HG03159 (cell line): Measurements from ENCODE around the gene USP34.

ENCODE experiments used
- ATAC-seq: cut with Tn5 transposase; IDR thresholded peaks from one replicate; pipeline ENCODE4 v1.9.1; 2021; ENCODE audit warnings: mild to moderate bottlenecking, moderate library complexity; ENCODE audit not compliant: unreplicated experiment

Gene USP34

DNA sequence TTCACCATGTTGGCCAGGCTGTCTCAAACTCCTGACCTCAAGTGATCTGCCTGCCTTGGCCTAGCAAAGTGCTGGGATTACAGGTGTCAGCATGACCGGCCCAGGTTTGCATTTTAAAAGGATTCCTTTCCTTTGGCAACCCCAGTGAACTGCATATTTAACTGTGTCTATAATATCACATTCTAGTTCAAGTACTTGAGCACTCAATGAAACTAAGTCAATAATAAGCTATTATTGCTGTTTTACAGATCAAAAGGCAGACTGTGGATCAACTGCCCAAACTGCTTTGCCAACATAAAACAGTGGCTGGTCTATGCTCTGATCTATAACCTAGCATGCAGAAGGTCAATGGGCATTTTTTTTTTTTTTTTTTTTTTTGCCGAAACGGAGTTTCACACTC lies 144.5 kb downstream of the USP34 start:
- ATAC-seq, result no peak

DNA sequence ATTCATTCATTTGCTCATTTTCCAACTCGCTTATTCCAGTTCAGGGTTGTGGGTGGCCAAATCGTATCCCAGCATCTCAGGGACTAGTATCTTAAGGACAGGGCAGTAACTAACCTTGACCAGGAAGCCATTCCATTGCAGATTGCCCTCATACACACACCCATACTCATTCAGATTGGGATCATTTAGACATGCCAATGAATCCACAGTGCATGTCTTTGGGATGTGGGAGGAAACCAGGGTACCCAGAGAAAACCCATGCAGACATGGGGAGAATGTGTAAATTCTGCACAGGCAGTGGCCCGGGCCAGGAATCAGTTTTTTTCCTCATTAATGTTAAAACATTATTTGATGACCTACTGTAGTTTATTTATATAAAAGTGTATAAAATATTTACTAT lies 150.7 kb downstream of the USP34 start:
- ATAC-seq, result no peak

DNA sequence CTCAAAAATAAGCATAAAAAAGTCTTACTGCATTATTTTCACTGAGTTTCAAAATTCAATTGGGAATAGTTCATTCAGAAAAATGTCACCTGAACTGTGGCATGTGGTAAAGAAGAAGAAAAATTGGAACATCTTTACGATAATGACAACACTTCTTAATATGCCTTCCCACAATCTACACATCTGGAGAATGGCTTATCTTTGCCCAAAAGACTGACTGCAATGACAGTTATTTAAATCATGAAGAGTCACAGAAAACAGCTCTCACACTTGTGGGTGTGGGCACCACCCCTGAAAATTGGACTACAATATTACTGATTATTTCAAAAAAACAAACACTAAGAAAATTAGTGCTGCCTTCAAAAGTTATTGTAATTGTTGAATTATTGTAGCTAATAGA lies 152.3 kb downstream of the USP34 start:
- no peak for ATAC-seq

DNA sequence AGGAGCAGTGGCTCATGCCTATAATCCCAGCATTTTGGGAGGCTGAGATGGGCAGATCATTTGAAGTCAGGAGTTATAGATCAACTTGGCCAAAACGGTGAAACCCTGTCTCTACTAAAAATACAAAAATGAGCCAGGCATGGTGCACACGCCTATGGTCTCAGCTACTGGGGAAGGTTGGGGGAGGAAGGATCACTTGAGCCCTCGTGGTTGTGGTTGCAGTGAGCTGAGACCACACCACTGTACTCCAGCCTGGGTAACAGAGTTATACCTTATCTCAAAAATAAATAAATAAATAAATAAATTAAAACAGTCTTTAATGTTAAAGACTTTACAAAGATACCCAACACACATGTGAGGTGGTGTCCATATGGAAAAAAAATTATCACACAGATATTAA lies 174.9 kb downstream of the USP34 start:
- ATAC-seq, result no peak

DNA sequence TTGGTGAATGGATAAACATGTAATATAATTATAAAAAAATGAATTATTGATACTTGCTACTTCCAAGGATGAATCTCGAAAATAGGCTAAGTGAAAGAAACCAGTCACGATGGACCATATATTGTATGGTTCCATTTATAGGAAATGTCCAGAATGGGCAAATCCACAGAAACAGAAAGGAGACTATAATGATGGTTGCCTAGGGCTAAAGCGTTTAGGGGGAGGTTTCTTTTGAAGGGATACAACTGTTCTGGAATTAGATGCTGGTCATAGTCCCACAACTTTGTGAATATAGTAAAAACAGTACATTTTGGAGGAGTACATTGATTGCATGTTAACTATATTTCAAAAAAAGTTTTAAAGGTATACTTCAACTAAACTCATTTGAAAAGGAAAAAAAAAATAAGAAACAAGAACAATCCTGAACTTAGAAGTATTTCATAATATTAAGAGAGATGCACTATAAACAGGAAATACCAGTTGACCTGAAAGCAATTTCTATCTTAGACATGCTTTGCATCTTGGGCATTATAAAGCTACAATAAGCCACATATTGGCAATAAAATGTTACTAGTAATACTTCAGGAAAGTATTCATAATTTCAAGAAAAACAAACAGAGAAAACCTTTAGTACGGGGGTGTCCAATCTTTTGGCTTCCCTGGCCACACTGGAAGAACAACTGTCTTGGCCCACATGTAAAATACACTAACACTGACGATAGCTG lies 178.9 kb downstream of the USP34 start:
- no peak for ATAC-seq

DNA sequence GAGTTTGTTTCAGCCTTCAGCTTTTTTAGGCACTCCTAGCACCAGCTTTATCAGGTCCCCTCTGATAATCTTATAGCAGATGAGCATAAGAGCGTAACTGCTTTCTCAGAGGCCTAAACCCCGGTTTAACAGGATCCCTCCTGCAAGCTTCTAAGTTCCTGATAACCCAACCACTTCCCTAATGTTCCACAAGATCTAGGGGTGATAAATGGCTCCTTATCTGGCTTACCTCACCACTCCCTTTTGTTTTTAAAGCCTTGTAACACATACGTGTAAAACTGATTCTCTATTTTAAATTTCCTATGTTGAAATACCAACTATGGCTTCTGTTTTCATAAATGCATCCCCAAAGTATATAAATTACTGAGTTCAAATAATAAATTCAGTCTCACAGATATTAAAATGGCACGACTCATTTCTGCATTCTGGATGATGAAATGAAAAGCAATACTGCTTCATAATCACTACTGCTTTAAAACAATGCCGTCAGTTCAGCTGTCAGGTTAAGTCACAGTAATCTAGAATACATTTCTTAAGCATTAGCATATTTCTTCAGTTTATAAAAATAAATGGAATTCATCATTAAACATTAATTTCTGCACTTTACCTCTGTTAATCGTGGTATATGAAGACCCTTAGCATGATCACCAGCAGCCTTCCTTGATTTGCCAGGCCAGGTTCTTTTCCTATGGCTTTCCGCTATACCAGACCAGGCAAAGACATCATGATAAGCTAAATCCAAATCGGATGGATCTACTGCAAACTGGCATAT lies 182.6 kb downstream of the USP34 start:
- no peak for ATAC-seq

DNA sequence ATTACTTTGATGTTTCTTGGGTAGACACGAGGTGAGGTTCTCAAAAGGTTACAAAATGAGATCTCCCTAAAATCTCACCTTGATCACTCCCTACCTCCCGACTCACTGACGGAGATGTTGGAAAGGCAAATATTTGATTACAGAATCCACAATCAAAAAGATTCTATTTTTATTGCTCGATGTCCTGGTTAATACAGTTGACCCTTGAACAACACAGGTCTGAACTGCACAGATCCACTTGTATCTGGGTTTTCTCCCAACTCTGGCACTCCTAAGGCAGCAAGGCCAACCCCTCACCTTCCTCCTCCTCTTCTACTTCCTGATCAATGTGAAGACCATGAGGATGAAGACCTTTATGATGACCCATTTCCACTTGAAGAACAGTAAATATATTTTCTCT lies 183.6 kb downstream of the USP34 start:
- ATAC-seq, result no peak

DNA sequence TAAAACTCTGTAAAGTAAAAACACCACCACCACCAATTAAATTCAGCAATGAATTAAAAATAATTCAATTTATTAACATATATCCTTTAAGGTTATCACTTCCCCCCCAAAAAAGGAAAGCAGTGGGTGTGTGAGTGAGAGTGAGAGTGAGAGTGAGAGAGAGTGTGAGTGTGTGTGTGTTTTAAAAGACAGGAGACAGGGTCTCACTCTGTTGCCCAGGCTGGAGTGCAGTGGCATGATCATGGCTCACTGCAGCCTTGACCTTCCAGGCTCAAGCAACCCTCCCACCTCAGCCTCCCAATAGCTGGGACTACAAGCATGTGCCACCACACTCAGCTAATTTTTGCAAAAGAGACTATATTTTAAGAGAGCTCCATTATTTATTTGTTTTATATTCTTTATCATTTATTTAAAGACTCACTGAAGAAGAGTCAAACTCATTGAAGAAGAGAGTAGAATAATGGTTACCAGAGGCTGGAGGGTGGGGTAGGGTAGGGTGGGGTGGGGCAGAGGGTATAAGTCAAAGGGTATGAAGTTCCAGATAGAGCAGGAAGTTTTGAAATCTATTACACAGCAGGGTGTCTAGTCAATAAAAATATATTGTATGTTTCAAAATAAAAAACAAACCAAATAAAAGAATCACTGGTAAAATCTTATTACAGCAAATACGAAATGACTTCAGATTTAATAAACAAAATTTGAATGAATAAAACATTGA lies 187.3 kb downstream of the USP34 start:
- ATAC-seq, result no peak

DNA sequence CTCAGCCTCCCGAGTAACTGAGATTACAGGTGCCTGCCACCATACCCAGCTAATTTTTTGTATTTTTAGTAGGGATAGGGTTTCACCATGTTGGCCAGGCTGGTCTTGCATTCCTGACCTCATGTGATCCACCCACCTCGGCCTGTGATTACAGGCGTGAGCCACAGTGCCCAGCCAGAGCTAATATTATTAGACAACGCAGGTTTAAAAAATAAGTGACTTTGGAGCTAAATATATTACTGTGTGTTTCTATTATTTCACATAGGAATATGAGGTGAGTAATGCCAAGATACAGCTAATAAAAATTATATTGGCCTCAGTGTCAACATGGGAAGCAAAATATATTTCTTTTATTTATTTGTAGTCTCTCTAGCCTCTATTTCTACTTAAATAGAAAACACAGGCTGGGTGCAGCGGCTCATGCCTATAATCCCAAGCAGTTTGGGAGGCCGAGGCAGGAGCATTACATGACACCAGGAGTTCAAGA lies 188.7 kb downstream of the USP34 start:
- ATAC-seq, result no peak

DNA sequence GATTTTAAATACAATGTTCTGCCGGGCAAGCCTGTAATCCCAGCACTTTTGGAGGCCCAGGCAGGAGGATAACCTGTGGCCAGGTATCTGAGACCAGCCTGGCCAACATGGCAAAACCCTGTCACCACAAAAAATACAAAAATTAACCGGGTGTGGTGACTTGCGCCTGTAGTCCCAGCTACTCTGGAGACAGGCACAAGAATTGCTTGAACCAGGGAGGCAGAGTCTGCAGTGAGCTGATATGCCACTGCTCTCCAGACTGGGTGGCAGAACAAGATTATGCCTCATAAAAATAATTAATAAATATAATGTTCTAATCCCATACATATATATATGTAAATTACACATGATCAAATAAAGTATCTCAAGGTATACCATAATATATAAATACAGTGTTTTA lies 189.6 kb downstream of the USP34 start:
- no peak for ATAC-seq

DNA sequence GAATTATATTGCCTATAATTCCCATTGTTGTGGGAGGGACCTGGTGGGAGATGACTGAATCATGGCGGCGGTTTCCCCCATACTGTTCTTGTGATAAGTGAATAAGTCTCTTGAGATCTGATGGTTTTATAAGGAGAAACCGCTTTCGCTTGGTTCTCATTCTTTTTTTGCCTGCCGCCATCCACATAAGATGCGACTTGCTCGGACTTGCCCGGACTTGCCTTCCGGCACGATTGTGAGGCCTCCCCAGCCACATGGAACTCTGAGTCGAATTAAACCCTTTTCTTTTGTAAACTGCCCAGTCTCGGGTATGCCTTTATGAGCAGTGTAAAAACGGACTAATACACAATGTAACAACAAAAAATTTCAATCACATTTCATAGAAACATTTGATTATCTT lies 193.1 kb downstream of the USP34 start:
- no peak for ATAC-seq

DNA sequence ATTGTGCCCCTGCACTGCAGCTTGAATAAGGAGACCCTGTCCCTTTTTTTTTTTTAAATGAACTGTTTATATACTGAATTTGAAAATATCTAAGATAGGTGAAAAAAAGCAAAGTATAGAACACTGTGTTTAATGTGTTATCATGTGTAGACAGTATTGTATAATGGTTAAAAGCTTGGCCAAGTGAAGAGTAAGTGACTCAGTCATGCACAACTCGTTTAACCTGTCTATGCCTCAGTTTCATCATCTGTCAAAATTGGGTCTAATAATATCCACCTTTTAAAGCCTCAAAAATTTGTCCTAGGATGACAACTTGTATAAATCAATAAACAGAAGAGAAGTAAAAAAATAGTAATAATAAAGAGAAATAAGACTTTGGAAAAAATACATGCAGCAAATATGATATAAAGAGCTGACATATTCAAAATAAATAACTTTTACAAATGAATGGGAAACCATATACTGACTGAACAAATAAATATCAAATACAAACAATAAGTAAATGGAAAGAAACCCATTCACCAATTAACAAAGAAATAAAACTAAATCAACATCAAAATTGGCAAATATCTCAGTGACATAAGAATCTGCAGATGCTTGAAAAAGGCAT lies 195.2 kb downstream of the USP34 start:
- no peak for ATAC-seq

DNA sequence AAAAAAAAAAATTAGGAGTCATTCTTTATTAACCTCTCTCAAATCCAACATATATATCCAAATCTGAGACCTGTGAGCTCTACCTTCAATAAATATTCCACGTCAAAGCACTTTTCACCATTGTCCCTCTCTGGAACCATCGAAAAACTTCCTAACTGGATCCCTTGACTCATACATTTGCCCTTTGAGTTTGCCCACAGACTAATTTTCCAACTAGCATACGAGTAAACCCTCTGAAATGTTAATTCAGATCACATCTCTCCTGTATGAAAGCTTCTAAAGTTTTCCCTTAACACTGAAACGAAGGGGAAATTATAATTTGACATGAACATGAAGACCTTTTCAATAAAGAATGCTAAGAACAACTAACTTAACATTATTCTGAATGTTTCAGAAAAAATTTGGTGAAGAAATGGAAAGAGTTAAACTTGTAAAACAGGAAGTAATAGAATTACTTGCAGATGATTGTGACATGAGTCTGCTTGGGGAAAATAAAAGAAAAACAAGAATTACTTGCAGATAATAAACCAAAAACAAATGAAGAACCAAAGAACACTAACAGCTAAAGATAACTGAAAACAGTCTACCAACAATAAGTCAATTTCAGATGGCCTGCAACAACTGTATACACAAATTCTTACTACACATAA lies 198.3 kb downstream of the USP34 start:
- no peak for ATAC-seq

DNA sequence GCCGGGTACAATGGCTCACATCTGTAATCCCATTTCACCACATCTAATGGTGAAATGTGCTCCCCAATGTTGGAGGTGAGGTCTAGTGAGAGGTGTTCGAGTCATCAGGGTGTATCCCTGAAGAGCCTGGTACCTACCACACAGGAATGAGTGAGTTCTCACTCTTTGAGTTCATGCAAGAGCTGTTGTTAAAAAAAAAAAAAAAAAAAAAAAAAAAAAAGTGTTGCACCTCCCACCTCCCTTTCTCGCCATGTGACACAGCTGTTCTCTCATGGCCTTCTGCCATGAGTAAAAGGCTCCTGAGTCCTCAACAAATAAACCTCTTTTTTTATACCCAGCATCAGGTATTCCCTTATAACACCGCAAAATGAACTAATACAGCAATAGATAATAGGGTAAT lies 202.6 kb downstream of the USP34 start:
- ATAC-seq, result no peak

DNA sequence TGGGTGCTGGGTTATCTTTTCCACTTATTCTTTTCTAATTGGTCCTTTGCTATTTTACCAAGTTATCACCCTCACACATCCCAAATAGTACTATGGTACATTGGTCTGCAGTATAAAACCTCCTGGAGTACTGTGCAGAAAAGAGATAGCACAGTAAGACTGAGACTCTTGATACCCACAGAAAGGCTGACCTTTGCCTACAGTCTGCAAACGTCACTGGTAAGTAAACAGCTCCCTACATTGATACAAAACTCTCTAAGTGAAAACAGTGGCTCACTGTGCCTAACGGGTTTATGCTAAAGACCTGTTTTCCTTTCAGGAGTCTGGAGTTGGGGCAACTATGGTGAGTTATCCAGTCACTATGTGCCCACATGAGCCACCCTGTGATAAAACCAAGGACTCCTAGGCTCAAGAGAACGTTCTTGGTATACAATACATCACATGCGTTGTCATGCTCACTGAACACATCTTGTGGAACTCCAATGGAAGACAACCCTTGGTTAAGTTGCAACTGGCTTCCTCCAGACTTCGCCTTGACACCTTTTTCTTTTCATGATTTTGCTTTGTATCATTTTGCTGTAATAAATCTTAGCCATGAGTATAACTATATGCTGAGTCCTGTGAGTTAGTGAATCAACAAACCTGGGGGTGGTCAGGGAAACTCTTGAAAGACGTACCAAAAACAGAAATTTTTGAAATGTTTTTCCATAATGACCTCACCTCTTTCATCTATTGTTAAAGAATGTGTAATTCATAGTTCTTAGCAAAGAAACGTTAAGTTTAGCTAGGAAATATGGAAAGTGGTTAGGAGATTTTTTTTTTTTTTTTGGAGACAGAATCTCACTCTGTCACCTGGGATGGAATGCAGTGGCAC lies 204.0 kb downstream of the USP34 start:
- no peak for ATAC-seq

DNA sequence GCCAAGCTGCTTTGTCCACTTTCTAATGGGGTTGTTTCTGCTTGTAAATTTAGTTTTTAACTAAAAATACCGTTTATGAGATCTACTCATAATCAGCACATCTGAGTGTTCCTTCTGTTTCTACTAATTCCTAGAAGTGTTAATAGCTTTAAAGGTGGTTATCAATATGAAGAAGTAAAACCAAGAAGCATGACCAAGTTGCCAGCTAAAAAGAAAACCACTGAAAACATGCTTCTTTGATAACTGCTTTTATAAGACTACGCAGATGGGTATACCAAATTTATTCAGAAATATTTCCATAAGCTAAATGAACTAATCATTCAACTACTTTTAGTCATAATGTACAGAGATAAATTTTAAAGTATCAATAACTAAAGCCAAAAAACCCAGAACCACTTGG lies 207.1 kb downstream of the USP34 start:
- no peak for ATAC-seq

DNA sequence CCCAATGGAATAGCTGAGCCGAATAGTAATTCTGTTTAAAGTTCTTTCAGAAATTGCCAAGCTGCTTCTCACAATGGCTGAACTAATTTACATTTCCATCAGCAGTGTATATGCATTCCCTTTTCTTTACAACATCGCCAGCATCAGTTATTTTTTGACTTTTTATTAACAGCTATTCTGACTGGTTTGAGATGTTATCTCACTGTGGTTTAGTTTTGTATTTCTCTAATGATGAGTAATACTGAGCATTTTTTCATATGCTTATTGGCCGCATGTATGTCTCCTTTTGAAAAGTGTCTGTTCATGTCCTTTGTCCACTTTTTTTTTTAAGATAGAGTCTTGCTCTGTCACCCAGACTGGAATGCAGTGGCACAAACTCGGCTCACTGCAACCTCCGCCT lies 208.2 kb downstream of the USP34 start:
- no peak for ATAC-seq

DNA sequence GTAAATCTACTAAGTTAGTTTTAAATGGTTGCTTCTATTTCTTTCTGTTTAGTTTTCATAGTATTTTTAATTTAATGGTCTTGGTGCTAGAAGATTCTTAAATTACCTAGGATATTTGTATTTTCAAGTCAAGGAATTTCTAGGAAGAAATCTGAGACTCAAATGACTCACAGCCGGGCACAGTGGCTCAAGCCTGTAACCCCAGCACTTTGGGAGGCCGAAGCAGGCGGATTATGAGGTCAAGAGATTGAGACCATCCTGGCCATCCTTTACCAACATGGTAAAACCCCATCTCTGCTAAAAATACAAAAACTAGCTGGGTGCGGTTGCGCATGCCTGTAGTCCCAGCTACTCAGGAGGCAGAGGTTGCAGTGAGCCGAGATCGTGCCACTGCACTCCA lies 213.4 kb downstream of the USP34 start:
- ATAC-seq, result no peak

DNA sequence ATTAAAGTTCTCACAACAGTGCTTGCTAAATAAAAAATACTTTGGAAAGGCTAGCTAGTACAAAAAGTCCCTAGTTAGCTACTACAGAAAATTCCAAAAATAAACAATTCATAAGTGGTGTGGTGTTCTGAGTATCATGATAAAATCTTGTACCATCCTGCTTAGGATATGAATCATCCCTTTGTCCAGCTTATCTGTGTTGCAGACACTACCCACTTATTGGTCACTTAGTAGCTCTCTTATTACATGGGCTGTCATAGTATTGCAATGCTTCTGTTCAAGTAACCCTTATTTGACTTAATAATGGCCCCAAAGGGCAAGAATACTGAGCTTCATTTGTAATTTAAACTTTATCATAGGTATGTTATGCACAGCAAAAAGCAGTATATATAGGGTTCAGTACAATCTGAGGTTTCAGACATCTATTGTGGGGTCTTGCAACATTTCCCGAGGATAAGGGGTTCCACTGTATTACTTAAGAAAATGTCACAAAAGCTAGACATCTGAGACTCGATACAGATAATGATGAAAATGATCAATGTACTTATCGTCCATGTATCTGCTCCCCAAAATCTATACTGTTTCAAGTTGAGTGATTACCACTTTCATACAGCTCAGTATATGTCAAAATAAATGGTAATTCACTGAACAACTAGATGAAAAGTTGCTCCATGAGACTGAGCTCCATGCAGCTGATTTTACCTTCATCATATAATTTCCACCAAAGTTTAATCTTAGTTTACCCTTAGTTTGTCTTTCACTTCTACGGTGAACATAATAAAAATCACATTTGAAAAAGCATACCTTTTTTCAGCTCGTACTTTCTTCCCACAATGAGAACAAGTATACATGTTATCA lies 215.1 kb downstream of the USP34 start:
- no peak for ATAC-seq
